BLaER1 treated with 17β-estradiol and CSF1 and Interleukin-3, amounts not matched to agents 10 nM and 100 nM (cell line): ENCODE results near the gene GDPD4.

Source experiments
- H3K27ac ChIP-seq, 11 experiments: shearing (Covaris generic); formaldehyde crosslinking; 2 replicates each; pipeline ENCODE4 v1.8.1; 2022
- H3K27me3 ChIP-seq, 11 experiments: shearing (Covaris generic); formaldehyde crosslinking; 2 replicates each; pipeline ENCODE4 v1.8.1; 2022
- H3K36me3 ChIP-seq, 11 experiments: shearing (Covaris generic); formaldehyde crosslinking; 2 replicates each; pipeline ENCODE4 v1.8.1; 2022
- H3K4me1 ChIP-seq, 10 experiments: shearing (Covaris generic); formaldehyde crosslinking; 2 replicates each; pipeline ENCODE4 v1.8.1; 2022
- H3K4me2 ChIP-seq, 11 experiments: shearing (Covaris generic); formaldehyde crosslinking; 2 replicates each; pipeline ENCODE4 v1.8.1; 2022
- H3K4me3 ChIP-seq, 10 experiments: shearing (Covaris generic); formaldehyde crosslinking; 2 replicates each; pipeline ENCODE4 v1.8.1; 2022
- H3K9ac ChIP-seq, 11 experiments: shearing (Covaris generic); formaldehyde crosslinking; 2 replicates each; pipeline ENCODE4 v1.8.1; 2022
- H3K9me3 ChIP-seq, 11 experiments: shearing (Covaris generic); formaldehyde crosslinking; replicated peaks in 1 of 11; 2 replicates each; pipeline ENCODE4 v1.8.1; 2022
- H4K20me1 ChIP-seq, 11 experiments: shearing (Covaris generic); formaldehyde crosslinking; 2 replicates each; pipeline ENCODE4 v1.8.1; 2022
- Cebpa-rat ChIP-seq, 11 experiments: shearing (Covaris generic); IDR thresholded peaks; 2 replicates each; pipeline ENCODE4 v1.8.1; 2022

Gene GDPD4

DNA sequence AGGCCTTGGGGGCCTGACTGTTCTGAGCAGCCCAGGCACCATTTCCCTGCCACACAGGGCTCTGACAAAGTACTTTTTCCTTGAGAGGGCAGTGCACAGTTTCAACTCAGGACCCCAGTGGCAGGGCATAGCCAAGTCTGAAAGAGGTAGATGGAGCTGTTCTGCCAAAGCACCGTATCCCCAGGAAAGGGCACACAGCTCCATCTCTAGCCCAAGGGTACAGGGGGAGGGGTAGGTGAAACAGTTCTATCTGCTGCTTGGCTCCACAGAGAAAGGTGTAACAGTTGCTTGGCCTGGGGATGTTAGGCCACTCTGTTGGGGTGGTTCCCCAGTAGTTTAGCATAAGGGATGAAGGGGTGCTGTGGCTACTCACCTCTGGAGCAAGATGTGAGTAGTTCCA lies 47.8 kb downstream of the GDPD4 start:
- Histone ChIP-seq H3K27ac (no peak overlapping the region), H3K4me3 (no peak overlapping the region), H3K27me3 (no peaks in the 10 kb centered on the region), H3K9me3 (peaks cover 0 to 31% (median 8%) of the 10 kb centered on the region in 11 experiments; a peak in 13 of 22 replicates), H3K36me3 (no peaks in the 10 kb centered on the region), H3K4me2 (no peak overlapping the region), H3K9ac (no peak overlapping the region), H4K20me1 (no peaks in the 10 kb centered on the region), H3K4me1 (no peaks in the 10 kb centered on the region)
- no peak for TF ChIP-seq Cebpa-rat (IDR thresholded peaks at IDR 0.05)

- H3K9me3 ChIP-seq, result peaks cover 0 to 31% (median 8%) of the 10 kb centered on the region in 11 experiments; a peak in 13 of 22 replicates
- no peak for TF ChIP-seq Cebpa-rat (IDR thresholded peaks at IDR 0.05)
- H3K36me3 ChIP-seq, result no peaks in the 10 kb centered on the region
- no peaks in the 10 kb centered on the region for H3K27me3 ChIP-seq
- no peak overlapping the region for H3K9ac ChIP-seq
- no peaks in the 10 kb centered on the region for H3K4me1 ChIP-seq
- no peak overlapping the region for H3K27ac ChIP-seq
- no peak overlapping the region for H3K4me2 ChIP-seq
- no peaks in the 10 kb centered on the region for H4K20me1 ChIP-seq
- H3K4me3 ChIP-seq, result no peak overlapping the region
Observed at GRCh38 chr11:77252555-77253270, 48.8 kb downstream of the GDPD4 start.

DNA sequence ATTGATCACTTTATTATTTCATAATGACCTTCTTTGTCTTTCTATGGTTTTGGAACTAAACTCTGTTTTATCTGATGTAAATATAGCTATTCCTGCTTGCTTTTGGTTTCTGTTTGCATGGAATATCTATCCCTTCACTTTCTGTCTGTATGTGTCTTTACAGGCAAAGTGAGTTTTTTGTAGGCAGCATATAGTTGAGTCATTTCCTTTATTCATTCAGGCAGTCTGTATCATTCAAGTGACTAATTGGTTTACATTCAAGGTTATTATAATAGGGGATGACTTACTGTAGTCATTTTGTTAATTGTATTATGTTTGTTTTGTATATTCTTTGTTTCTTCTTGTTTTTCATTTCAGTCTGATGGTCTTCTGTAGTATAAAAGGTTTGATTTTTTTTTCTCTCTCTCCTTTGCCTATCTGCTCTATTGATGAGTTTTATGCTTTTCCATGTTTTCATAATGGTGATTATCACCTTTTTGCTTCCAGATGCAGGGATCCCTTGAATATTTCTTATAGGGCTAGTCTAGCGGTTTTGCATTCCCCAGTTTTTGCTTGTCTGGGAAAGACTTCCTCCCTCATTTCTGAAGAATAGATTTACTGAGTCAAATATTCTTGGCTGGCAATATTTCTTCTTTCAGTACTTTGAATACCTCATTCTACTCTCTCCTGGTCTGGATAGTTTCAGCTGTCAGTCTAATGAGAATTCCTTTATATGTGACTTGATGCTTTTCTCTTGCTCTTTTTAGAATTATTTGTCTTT lies 50.4 kb downstream of the GDPD4 start:
- no peak overlapping the region for H3K27ac ChIP-seq
- no peak for TF ChIP-seq Cebpa-rat (IDR thresholded peaks at IDR 0.05)
- H3K4me3 ChIP-seq, result no peak overlapping the region
- H4K20me1 ChIP-seq, result no peaks in the 10 kb centered on the region
- H3K4me1 ChIP-seq, result peaks cover 0 to 7% (median 0%) of the 10 kb centered on the region in 10 experiments; a peak in 1 of 20 replicates
- no peaks in the 10 kb centered on the region for H3K36me3 ChIP-seq
- H3K9me3 ChIP-seq, result peaks cover 0 to 31% (median 8%) of the 10 kb centered on the region in 11 experiments; a peak in 13 of 22 replicates
- H3K9ac ChIP-seq, result no peak overlapping the region
- H3K4me2 ChIP-seq, result no peak overlapping the region
- no peaks in the 10 kb centered on the region for H3K27me3 ChIP-seq

DNA sequence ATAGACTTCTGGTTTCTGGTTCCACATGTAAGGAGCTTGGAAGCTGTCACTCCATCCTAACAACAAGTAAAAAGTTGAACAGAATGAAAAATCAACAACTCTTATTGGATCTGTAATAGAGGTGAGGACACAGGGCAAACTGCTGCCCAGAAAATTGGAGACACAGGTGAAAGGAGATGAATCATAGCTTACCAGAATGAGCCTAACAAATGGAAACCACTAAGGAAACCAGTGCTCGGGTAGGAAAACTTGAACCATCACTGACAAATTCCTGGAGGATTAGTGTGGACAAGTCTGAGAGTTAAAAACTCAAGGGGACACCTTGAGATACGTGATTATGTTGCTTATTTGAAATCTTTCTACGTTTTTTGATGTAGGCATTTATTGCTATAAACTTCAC lies 52.1 kb downstream of the GDPD4 start:
- H3K4me3 ChIP-seq, result no peak overlapping the region
- H3K4me1 ChIP-seq, result peaks cover 0 to 15% (median 2%) of the 10 kb centered on the region in 10 experiments; a peak in 11 of 20 replicates
- H4K20me1 ChIP-seq, result no peaks in the 10 kb centered on the region
- H3K9ac ChIP-seq, result no peak overlapping the region
- no peaks in the 10 kb centered on the region for H3K27me3 ChIP-seq
- peaks cover 0 to 31% (median 8%) of the 10 kb centered on the region in 11 experiments; a peak in 13 of 22 replicates for H3K9me3 ChIP-seq
- H3K36me3 ChIP-seq, result no peaks in the 10 kb centered on the region
- no peak overlapping the region for H3K27ac ChIP-seq
- no peak overlapping the region for H3K4me2 ChIP-seq
- no peak for TF ChIP-seq Cebpa-rat (IDR thresholded peaks at IDR 0.05)

- Histone ChIP-seq H3K27me3 (no peaks in the 10 kb centered on the region), H3K9ac (no peak overlapping the region), H3K4me3 (no peak overlapping the region), H3K4me1 (peaks cover 0 to 28% (median 4%) of the 10 kb centered on the region in 10 experiments; a peak in 11 of 20 replicates), H3K4me2 (peak overlapping the region in 5 of 11 experiments; percentile 18 to 68 (median 48); a peak in 9 of 22 replicates), H3K36me3 (no peaks in the 10 kb centered on the region), H4K20me1 (no peaks in the 10 kb centered on the region), H3K27ac (peak overlapping the region in 3 of 11 experiments; percentile 8 to 60 (median 55); a peak in 4 of 22 replicates), H3K9me3 (peaks cover 0 to 11% (median 11%) of the 10 kb centered on the region in 11 experiments; a peak in 13 of 22 replicates)
- TF ChIP-seq Cebpa-rat (IDR thresholded peaks at IDR 0.05), result no peak
Observed at GRCh38 chr11:77244277-77245027, 57.0 kb downstream of the GDPD4 start.

GRCh38 chr11:77236901-77237300 lies 64.6 kb downstream of the GDPD4 start:
- no peak overlapping the region for H3K27ac ChIP-seq
- H3K4me1 ChIP-seq, result no peaks in the 10 kb centered on the region
- no peaks in the 10 kb centered on the region for H3K27me3 ChIP-seq
- peaks cover 0 to 12% (median 11%) of the 10 kb centered on the region in 11 experiments; a peak in 13 of 22 replicates for H3K9me3 ChIP-seq
- H3K9ac ChIP-seq, result no peak overlapping the region
- no peaks in the 10 kb centered on the region for H3K36me3 ChIP-seq
- no peak overlapping the region for H3K4me2 ChIP-seq
- H3K4me3 ChIP-seq, result no peak overlapping the region
- TF ChIP-seq Cebpa-rat (IDR thresholded peaks at IDR 0.05), result no peak
- H4K20me1 ChIP-seq, result no peaks in the 10 kb centered on the region

DNA sequence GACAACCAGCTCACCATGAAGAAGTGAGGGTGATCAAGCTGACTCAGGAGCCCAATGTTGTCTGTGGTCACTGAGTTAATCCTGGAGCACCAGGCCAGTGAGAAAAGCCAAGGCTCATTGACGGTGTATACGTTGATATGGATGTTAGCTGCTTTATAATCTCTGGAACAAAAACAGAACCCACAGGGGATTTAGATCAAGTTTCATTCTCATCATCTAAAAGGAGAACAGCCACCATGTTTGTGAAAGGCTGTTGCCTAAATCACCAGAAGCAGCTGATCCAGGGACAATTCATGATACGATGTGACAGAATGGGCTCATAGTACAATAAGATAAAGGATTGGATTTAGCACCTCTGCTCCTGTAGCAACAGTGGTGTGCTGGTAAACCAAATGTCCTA lies 68.5 kb downstream of the GDPD4 start:
- H3K36me3 ChIP-seq, result no peaks in the 10 kb centered on the region
- no peak overlapping the region for H3K9ac ChIP-seq
- H3K9me3 ChIP-seq, result no peaks in the 10 kb centered on the region
- no peak overlapping the region for H3K27ac ChIP-seq
- H3K4me1 ChIP-seq, result no peaks in the 10 kb centered on the region
- H3K4me3 ChIP-seq, result no peak overlapping the region
- TF ChIP-seq Cebpa-rat (IDR thresholded peaks at IDR 0.05), result no peak
- H3K27me3 ChIP-seq, result no peaks in the 10 kb centered on the region
- no peak overlapping the region for H3K4me2 ChIP-seq
- no peaks in the 10 kb centered on the region for H4K20me1 ChIP-seq

DNA sequence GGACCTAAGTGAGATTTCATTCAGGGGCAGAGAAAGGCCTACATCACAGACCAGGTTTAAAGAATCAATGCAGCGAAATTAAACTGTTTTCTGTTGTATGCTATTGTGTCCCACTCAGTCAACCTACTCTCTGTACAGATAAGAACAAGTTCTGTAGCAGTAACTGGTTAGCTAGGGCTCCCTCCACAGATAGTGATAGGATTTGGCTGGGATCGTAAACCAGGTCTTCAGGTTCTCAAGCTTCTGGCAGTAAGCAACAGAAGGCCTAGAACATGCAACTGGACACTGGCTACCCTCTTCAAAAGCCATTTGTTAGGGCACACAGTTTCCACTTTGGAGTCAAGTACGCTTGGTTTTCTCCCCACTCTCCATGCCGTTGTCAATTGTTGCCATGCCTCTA lies 69.2 kb downstream of the GDPD4 start:
- H3K4me3 ChIP-seq, result no peak overlapping the region
- TF ChIP-seq Cebpa-rat (IDR thresholded peaks at IDR 0.05), result no peak
- H3K27ac ChIP-seq, result no peak overlapping the region
- no peaks in the 10 kb centered on the region for H4K20me1 ChIP-seq
- H3K27me3 ChIP-seq, result no peaks in the 10 kb centered on the region
- H3K9me3 ChIP-seq, result no peaks in the 10 kb centered on the region
- H3K4me1 ChIP-seq, result no peaks in the 10 kb centered on the region
- H3K4me2 ChIP-seq, result no peak overlapping the region
- H3K9ac ChIP-seq, result no peak overlapping the region
- no peaks in the 10 kb centered on the region for H3K36me3 ChIP-seq

DNA sequence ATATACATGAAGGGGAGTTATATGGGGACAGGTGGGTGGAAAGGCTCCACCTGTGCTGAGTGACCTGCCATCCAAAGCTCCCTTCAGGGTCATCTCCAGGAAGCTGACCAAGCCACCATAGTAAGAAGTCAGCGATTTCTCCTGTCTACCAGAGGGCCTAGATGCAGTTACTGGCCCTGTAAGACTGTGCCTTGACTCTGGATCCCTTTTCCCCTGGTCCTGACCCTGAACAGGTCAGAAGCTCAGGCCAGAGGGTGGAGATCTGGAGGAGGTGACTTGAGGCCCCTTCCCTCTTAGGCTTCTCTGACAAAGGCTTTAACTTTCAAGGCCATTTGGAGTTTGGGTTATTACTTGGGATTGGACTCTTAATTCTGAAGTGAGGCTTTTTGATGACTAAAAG lies 69.7 kb downstream of the GDPD4 start:
- H3K4me1 ChIP-seq, result no peaks in the 10 kb centered on the region
- H4K20me1 ChIP-seq, result no peaks in the 10 kb centered on the region
- H3K27me3 ChIP-seq, result no peaks in the 10 kb centered on the region
- TF ChIP-seq Cebpa-rat (IDR thresholded peaks at IDR 0.05), result no peak
- no peak overlapping the region for H3K4me3 ChIP-seq
- no peaks in the 10 kb centered on the region for H3K9me3 ChIP-seq
- no peak overlapping the region for H3K4me2 ChIP-seq
- no peak overlapping the region for H3K27ac ChIP-seq
- H3K9ac ChIP-seq, result no peak overlapping the region
- no peaks in the 10 kb centered on the region for H3K36me3 ChIP-seq
